HG03045 (cell line): ENCODE results near the gene CCDC83.
"Not testable (repeated sequence)": the region's sequence is repeated elsewhere in the genome, so short reads cannot be mapped to it uniquely, and the experiment has no call there.

ENCODE experiments used
- ATAC-seq: cut with Tn5 transposase; IDR thresholded peaks from one replicate; pipeline ENCODE4 v1.9.1; 2021; ENCODE audit warnings: mild to moderate bottlenecking, moderate library complexity; ENCODE audit not compliant: unreplicated experiment

The CCDC83 gene

DNA sequence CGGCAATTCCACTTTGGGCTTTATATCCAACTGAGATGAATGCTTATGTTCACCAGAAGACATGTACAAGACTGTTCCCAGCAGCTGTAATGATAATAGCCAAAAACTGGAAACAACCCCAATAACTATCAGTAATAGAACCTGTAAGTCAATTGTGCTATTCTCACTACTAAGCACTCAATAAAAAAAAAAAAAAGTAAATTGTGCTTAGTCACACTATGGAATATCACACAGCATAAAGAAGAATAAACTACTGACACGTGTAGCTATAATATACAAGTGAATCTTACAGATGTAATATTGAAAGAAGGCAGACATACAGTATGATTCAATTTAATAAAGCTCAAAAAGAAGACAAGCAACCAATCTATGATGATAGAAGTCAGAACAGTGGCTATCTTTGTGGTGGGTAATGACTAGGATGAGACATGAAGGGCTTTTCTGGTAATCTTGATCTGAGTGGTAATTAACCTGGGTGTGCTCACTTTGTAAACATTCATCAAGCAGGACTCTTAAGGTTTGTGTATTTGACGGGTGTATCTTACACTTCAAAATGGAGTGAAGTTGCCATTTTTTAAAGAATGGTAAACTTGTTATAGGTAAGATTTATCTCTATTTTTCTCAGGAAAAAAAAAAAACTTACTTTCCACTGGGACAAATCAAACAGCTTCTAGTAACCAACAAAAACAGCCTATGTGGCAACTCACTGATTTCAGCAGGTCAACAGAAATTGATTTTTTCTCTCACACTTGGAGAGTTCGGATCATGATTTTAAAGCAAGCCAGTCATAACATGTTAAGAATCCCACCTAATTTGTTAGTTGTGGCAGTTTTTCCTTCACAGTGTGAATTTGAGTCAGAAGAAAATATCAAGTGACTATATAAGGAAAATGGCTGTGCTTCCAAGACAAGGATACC, 84.2 kb downstream of the CCDC83 start:
- no peak for ATAC-seq

GRCh38 chr11:85941380-85941973, 86.3 kb downstream of the CCDC83 start:
- no peak for ATAC-seq

- no peak for ATAC-seq
These were observed 90.1 kb downstream of the CCDC83 start for GRCh38 chr11:85945296-85945695.

GRCh38 chr11:85945788-85946187, 90.6 kb downstream of the CCDC83 start:
- no peak for ATAC-seq

DNA sequence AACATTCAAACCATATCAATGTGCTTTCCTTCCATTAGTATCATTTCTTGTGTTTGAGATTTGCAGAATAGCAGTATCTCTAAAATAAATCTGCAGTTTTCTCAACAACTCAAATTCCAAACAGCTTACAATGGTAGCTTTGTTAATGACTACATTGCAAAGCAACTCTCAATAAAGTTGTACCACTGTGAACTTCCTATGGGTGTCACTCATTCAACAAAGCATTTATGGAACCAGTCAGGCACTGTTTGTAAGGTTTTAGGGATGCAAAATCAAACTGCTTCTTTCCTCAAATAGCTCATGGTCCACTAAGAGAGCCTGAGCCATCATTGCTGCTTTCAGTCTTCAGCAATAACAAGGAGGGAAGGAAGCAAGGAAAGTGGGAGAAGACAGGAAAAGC, 91.0 kb downstream of the CCDC83 start:
- ATAC-seq = no peak

- no peak for ATAC-seq
These were observed 92.5 kb downstream of the CCDC83 start for GRCh38 chr11:85947431-85948272.

DNA sequence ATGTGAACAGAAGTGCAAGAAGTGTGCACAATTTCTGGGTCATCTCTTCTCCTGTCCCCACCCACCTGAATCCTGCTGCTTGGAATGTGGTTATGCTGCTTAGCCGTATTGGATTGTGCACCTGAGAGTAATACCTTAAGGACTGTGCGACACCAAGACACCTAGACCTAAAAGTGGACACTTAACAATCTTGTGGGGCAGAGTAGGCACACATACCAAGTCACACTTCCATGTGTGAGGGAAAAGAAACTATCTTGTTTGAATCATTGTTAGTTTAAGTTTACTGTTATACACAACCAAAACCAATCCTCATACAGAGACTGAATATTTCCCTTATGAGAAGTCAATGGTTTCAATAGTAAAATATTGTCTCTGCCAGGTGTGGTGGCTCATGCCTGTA, 93.7 kb downstream of the CCDC83 start:
- ATAC-seq = no peak

GRCh38 chr11:85949798-85950197, 94.6 kb downstream of the CCDC83 start:
- no peak for ATAC-seq

GRCh38 chr11:85950317-85951048, 95.3 kb downstream of the CCDC83 start:
- ATAC-seq = no peak

- no peak for ATAC-seq
These were observed 95.8 kb downstream of the CCDC83 start for GRCh38 chr11:85951049-85951405.

DNA sequence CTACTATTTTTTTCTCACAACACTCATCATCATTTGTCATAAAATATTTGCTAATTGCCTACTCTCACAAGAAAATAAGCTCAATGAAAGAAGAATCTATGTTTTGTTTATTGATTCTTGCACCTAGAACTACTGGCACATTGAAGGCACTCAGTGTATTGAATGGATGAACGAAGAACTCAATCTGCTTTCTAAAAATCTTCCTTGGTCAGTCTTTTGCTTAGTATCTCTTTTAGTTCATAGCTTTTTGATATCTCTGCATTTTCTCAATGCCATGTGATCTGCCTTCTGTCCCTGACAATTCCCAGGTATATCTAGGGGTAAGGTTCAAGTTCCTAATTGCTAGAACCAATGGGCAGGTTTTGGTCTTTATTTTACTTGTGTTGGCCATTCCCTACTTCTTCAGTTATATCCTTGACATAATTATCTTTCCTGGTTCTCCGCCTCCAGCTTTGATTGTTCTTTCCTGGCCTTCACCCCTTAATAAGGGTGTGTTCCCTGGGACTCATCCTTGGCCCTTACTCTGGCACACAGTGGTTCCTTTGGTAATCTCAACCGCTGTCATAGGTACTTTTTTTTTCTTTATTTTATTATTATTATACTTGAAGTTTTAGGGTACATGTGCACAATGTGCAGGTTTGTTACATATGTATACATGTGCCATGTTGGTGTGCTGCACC, 96.4 kb downstream of the CCDC83 start:
- no peak for ATAC-seq

DNA sequence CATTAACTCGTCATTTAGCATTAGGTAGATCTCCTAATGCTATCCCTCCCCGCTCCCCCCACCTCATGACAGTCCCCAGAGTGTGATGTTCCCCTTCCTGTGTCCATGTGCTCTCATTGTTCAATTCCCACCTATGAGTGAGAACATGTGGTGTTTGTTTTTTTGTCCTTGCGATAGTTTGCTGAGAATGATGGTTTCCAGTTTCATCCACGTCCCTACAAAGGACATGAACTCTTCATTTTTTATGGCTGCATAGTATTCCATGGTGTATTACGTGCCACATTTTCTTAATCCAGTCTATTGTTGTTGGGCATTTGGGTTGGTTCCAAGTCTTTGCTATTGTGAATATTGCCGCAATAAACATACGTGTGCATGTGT, 96.9 kb downstream of the CCDC83 start:
- not testable (repeated sequence) for ATAC-seq

DNA sequence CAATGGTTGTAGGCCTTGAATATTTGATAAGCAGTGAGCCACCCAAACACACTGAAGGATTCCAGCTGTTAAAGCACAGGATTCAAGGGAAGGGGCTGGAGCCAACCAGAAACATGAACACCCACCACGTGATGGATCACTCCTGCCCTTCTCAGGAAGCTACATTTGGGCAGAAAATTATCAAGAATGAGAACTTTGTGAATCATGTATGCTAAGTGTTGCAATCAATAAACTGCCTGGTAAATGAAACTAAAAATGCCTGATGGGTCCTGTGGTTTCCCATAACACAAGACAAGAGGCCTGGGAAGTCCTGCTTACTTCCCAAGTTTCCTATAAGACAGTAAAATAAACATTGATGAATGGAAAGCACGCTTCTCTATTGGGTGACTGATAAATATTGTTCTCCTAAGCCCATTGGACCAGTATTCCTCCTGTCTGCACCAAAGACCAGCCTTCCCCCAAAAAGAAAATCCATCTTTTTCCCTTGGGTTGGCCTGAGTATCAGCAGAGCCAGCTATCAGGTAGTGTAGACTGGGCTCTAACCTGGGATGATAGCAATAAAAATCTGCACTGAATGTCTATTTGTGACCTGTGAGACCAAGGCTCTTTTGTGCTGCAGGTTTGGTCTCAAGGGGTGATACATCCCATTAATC, 98.4 kb downstream of the CCDC83 start:
- no peak for ATAC-seq

- no peak for ATAC-seq
These were observed 100.3 kb downstream of the CCDC83 start for GRCh38 chr11:85955531-85955930.

- ATAC-seq = no peak
These were observed 105.5 kb downstream of the CCDC83 start for GRCh38 chr11:85960678-85961077.

DNA sequence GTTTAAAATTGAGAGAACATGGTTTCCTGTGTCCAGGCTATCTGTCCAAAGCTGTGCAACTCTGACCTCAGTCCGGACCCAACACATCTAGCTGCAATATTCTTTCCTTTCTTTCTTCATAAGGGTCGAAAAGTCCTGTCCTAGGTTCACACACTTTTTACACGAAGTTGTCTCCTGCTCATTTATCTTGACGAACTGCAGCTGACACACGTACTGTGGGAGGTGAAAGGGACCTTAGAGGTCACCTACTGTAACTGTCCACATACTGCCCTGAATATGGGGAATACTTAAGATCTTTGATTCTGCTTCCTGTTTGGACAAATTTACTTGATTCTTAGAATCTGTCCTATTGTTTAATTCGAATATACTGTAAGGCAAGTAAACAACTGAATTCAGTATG, 105.9 kb downstream of the CCDC83 start:
- no peak for ATAC-seq

DNA sequence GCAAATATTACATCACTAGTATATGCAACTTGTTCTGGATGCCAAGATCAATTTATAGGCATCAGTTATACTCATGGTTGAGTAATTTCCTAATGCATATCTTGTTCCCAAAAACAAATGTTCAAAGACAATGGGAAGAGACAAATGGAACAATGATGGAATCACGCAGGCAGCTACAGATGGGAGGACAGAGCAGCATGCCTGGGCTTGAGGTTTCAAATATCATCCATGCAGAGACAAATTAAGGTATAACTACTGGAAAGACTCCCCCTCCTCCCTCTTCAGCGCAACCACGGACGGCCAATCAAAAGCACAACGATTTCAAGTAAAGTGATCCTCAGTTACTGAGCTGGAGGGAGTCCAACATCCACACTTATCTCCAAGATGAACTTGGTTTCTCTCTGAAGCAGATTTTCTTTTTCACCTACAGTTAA, 106.8 kb downstream of the CCDC83 start:
- ATAC-seq = no peak

- ATAC-seq = no peak
These were observed 110.0 kb downstream of the CCDC83 start for GRCh38 chr11:85965202-85965601.

DNA sequence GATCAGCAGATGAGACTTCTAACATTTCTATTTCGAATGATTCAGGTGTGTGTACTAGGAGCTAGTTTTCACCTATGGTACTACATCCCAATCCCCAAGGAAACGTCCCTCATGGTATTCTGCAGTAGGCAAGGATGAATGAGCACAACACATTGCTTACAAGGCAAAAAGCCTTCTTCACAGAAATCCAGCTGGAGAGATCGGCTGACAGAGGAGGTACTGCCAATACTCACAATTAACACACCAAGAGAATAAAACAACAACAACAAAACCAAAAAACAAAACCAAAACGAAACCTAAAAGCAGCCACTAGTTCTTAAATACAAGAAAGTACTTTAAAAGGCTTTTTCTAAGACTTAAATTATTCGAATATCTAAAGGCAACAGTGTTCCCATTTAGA, 112.3 kb downstream of the CCDC83 start:
- no peak for ATAC-seq
